Fibroblast of skin of scalp (primary cell): ENCODE measurements around the gene ACSL1.

Experiments used
- DNase-seq: peaks from one replicate; pipeline ENCODE4 v3.0.0-alpha.2; 2013

The ACSL1 gene

GRCh38 chr4:184715526-184715925 is 110.2 kb downstream of the ACSL1 start:
- no peak for DNase-seq

DNA sequence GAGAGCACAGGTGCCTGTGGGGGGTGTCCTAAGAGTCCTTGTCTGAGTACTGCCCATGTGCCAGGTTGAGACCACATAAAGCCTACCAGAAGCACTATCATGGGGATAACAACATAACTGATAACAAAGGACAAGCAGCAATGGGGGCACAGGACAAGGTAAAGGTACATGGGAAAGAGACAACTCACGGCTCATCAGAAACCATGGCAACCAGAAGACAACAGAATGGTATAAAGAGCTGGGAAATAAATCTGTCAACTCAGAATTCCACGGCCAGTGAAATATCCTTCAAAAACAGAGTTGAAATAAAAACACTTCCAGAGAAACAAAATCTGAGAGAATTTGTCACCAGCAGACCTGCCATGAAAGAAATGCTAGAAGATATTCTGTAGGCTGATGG is 111.9 kb downstream of the ACSL1 start:
- no peak for DNase-seq

GRCh38 chr4:184712322-184712721 is 113.4 kb downstream of the ACSL1 start:
- DNase-seq: no peak

DNA sequence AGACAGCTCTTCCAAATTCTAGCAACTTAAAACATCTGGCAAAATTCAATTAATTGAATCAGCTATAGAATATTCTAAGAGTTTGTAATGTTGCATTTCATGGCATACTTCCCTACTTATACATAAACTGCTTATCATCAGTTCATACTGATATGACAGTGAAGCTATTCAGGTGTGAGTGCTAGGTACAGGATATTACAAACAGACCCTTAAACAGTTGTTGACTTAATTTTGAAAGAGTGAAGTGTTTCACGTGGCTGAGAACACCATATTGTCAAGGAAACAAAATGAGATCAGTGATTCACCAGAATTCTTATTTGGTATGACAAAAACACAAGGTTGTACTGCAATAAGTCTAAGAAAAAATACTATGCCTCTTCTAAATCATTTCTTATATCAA is 119.3 kb downstream of the ACSL1 start:
- no peak for DNase-seq

- DNase-seq: no peak
These were observed 120.1 kb downstream of the ACSL1 start for GRCh38 chr4:184705692-184706091.
